ENCODE measurements around the gene HMGXB4.
"Not testable (repeated sequence)": the region's sequence is repeated elsewhere in the genome, so short reads cannot be mapped to it uniquely, and the experiment has no call there.

- not testable (repeated sequence) for TF ChIP-seq EGR1 (IDR thresholded peaks at IDR 0.05; ENCODE audit: low read depth in 2 of 2); JUND (IDR thresholded peaks at IDR 0.05); YY1 (IDR thresholded peaks at IDR 0.05); TAF1 (conservative IDR thresholded peaks at IDR 0.05); SP1 (IDR thresholded peaks at IDR 0.05); FOXA1 (IDR thresholded peaks at IDR 0.05); CTCF (IDR thresholded peaks at IDR 0.05; ENCODE audit: low read depth, low read length, missing input control); REST (IDR thresholded peaks at IDR 0.05); ATF3 (IDR thresholded peaks at IDR 0.05)
Observed at GRCh38 chr22:35244507-35244906, 12.8 kb upstream of the HMGXB4 start.

All from liver (tissue), 3 donors.